ENCODE measurements around the gene PDE12.
A peak's percentile ranks its signal among the peaks of the same experiment; 100 is the strongest.

PDE12 gene

GRCh38 chr3:57583544-57583943 is 27.5 kb downstream of the PDE12 start:
- DNase-seq (ENCODE audit: low read depth), result no peak
- no peak overlapping the region for H3K4me3 ChIP-seq (ENCODE audit: low read length)
- TF ChIP-seq, protein P1, sequence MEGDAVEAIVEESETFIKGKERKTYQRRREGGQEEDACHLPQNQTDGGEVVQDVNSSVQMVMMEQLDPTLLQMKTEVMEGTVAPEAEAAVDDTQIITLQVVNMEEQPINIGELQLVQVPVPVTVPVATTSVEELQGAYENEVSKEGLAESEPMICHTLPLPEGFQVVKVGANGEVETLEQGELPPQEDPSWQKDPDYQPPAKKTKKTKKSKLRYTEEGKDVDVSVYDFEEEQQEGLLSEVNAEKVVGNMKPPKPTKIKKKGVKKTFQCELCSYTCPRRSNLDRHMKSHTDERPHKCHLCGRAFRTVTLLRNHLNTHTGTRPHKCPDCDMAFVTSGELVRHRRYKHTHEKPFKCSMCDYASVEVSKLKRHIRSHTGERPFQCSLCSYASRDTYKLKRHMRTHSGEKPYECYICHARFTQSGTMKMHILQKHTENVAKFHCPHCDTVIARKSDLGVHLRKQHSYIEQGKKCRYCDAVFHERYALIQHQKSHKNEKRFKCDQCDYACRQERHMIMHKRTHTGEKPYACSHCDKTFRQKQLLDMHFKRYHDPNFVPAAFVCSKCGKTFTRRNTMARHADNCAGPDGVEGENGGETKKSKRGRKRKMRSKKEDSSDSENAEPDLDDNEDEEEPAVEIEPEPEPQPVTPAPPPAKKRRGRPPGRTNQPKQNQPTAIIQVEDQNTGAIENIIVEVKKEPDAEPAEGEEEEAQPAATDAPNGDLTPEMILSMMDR (IDR thresholded peaks at IDR 0.05; ENCODE audit: insufficient read depth, low read depth, low read length, missing control alignments), result no peak

- H3K4me3 ChIP-seq (ENCODE audit: low read length), result no peak overlapping the region
- DNase-seq (ENCODE audit: low read depth), result no peak
- TF ChIP-seq, protein P1 (IDR thresholded peaks at IDR 0.05; ENCODE audit: insufficient read depth, low read depth, low read length, missing control alignments), result no peak
Measured at GRCh38 chr3:57586778-57587177, 30.7 kb downstream of the PDE12 start.

GRCh38 chr3:57587905-57588304 is 31.8 kb downstream of the PDE12 start:
- H3K4me3 ChIP-seq (ENCODE audit: low read length), result no peak overlapping the region
- DNase-seq (ENCODE audit: low read depth), result no peak
- TF ChIP-seq, protein P1 (IDR thresholded peaks at IDR 0.05; ENCODE audit: insufficient read depth, low read depth, low read length, missing control alignments), result no peak

DNA sequence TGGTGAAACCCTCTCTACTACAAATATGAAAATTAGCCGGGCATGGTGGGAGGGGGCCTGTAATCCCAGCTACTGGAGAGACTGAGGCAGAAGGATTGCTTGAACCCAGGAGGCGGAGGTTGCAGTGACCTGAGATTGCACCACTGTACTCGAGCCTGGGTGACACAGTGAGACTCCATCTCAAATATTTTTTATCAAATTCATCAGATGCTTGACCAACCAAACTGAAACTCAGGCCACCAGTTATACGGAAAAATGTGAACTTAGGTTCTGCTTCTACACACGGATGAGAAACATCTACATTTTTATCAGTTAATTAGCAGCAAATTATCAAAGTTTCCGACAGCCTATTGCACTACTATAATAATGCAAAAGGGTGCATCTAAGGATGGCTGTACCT is 36.2 kb downstream of the PDE12 start:
- TF ChIP-seq, protein P1 (IDR thresholded peaks at IDR 0.05; ENCODE audit: insufficient read depth, low read depth, low read length, missing control alignments), result no peak
- no peak overlapping the region for H3K4me3 ChIP-seq (ENCODE audit: low read length)
- no peak for DNase-seq (ENCODE audit: low read depth)

- no peak overlapping the region for H3K4me3 ChIP-seq (ENCODE audit: low read length)
- TF ChIP-seq, protein P1 (IDR thresholded peaks at IDR 0.05; ENCODE audit: insufficient read depth, low read depth, low read length, missing control alignments), result no peak
- no peak for DNase-seq (ENCODE audit: low read depth)
Measured at GRCh38 chr3:57594144-57594543, 38.1 kb downstream of the PDE12 start.

GRCh38 chr3:57594576-57594975 is 38.5 kb downstream of the PDE12 start:
- DNase-seq (ENCODE audit: low read depth), result no peak
- TF ChIP-seq, protein P1 (IDR thresholded peaks at IDR 0.05; ENCODE audit: insufficient read depth, low read depth, low read length, missing control alignments), result no peak
- H3K4me3 ChIP-seq (ENCODE audit: low read length), result peak overlapping the region; percentile 100

- peak; percentile 85 for DNase-seq (ENCODE audit: low read depth)
- TF ChIP-seq, protein P1 (IDR thresholded peaks at IDR 0.05; ENCODE audit: insufficient read depth, low read depth, low read length, missing control alignments), result no peak
- peak overlapping the region; percentile 100 for H3K4me3 ChIP-seq (ENCODE audit: low read length)
Measured at GRCh38 chr3:57596495-57597126, 40.5 kb downstream of the PDE12 start.
